PC-3 (cell line): ENCODE data around the gene ZMIZ1. TPM values are rescaled to one million over a fixed set of nuclear protein-coding genes. Genes with fewer than 3 reads are reported as not detected.

Experiments used
- ATAC-seq: fragments of 200-7000 bp; cut with Tn5 transposase; 2 replicates; pipeline ENCODE4 v1.9.1; 2020; ENCODE audit warnings: mild to moderate bottlenecking, moderate library complexity
- BruUV-seq: library from RNA; stranded (reverse); fragments of 400-500 nt; replicated peaks from 2 replicates; lab custom pipeline; 2021; lab: Mats Ljungman, UMichigan
- CTCF ChIA-PET: fragments of 300-600 bp; sonication (Branson Sonifier 250); formaldehyde crosslinking; loops from one replicate; lab custom pipeline; 2022; ENCODE audit warnings: antibody characterized with exemption; lab: Charles Lee
- POLR2A ChIA-PET: fragments of 300-600 bp; sonication (Branson Sonifier 250); formaldehyde crosslinking; loops from one replicate; lab custom pipeline; 2022; ENCODE audit warnings: antibody characterized with exemption; ENCODE audit not compliant: unreplicated experiment; lab: Charles Lee
- DNase-seq: peaks from one replicate; pipeline ENCODE4 v3.0.0-alpha.2; 2015
- H2AFZ ChIP-seq: fragments of 300-600 bp; sonication (generic); 2 replicates; pipeline ENCODE4 v1.6.0; 2016; ENCODE audit warnings: antibody characterized with exemption, low read length
- H3F3A ChIP-seq: fragments of 300-600 bp; sonication (generic); one replicate; pipeline ENCODE4 v1.6.0; 2017; ENCODE audit warnings: antibody characterized with exemption, low read length, control low read depth, mild to moderate bottlenecking; ENCODE audit not compliant: unreplicated experiment
- H3K27ac ChIP-seq: fragments of 300-600 bp; sonication (generic); 2 replicates; pipeline ENCODE4 v1.5.1; 2016; ENCODE audit warnings: mild to moderate bottlenecking, low read length
- H3K27me3 ChIP-seq: fragments of 300-600 bp; sonication (generic); 2 replicates; pipeline ENCODE4 v1.6.1; 2016; ENCODE audit warnings: low read length, mixed read lengths
- H3K36me3 ChIP-seq: fragments of 300-600 bp; sonication (generic); 2 replicates; pipeline ENCODE4 v1.6.1; 2016; ENCODE audit warnings: low read depth, mixed run types, low read length, mixed read lengths
- H3K4me1 ChIP-seq: fragments of 300-600 bp; sonication (generic); 2 replicates; pipeline ENCODE4 v1.5.1; 2016; ENCODE audit warnings: low read length; ENCODE audit not compliant: insufficient read depth
- H3K4me2 ChIP-seq: fragments of 300-600 bp; sonication (generic); 2 replicates; pipeline ENCODE4 v1.6.0; 2016; ENCODE audit warnings: low read length
- H3K4me3 ChIP-seq: fragments of 300-600 bp; sonication (generic); 2 replicates; pipeline ENCODE4 v1.5.1; 2016; ENCODE audit warnings: mild to moderate bottlenecking, low read length, mixed read lengths
- H3K79me2 ChIP-seq: fragments of 300-600 bp; sonication (generic); 2 replicates; pipeline ENCODE4 v1.6.1; 2017; ENCODE audit warnings: low read length, mixed read lengths
- H3K9ac ChIP-seq: fragments of 300-600 bp; sonication (generic); 2 replicates; pipeline ENCODE4 v1.6.0; 2016; ENCODE audit warnings: mild to moderate bottlenecking, low read length
- H3K9me2 ChIP-seq: fragments of 300-600 bp; sonication (generic); replicated peaks from 2 replicates; pipeline ENCODE4 v1.6.1; 2016; ENCODE audit warnings: mixed run types, low read length, mixed read lengths
- H3K9me3 ChIP-seq: fragments of 300-600 bp; sonication (generic); 2 replicates; pipeline ENCODE4 v1.6.1; 2016; ENCODE audit warnings: low read length, mixed read lengths
- H4K20me1 ChIP-seq: fragments of 300-600 bp; sonication (generic); 2 replicates; pipeline ENCODE4 v1.6.1; 2016; ENCODE audit warnings: low read length, mixed read lengths
- EZH2 ChIP-seq: fragments of 300-600 bp; sonication (generic); IDR thresholded peaks from one replicate; pipeline ENCODE4 v1.6.1; 2017; ENCODE audit warnings: antibody characterized with exemption, mild to moderate bottlenecking, low read length; ENCODE audit not compliant: unreplicated experiment
- EZH2phosphoT487 ChIP-seq: fragments of 300-600 bp; sonication (generic); IDR thresholded peaks from 2 replicates; pipeline ENCODE4 v1.6.1; 2018; ENCODE audit warnings: mild to moderate bottlenecking, antibody characterized with exemption, low read length, borderline replicate concordance
- intact Hi-C: fragments of 100-400 bp; cut with micrococcal nuclease; formaldehyde crosslinking; loops from 2 replicates; pipeline ENCODE4 v1.9.0; 2023
- total RNA-seq: library from RNA; depleted of rRNA; stranded (reverse); fragments of >200 nt; gene quantifications from 2 replicates; pipeline ENCODE4 v1.2.3, GENCODE V29; 2014
- TF ChIP-seq, protein P1 (sequence below): fragments of 300-600 bp; sonication (generic); conservative IDR thresholded peaks from 2 replicates; pipeline ENCODE4 v1.5.1; 2017; ENCODE audit warnings: antibody characterized with exemption, low read depth, mild to moderate bottlenecking, low read length

The ZMIZ1 gene
- total RNA-seq, 1 experiment from 2014 or later: 55.4 TPM

DNA sequence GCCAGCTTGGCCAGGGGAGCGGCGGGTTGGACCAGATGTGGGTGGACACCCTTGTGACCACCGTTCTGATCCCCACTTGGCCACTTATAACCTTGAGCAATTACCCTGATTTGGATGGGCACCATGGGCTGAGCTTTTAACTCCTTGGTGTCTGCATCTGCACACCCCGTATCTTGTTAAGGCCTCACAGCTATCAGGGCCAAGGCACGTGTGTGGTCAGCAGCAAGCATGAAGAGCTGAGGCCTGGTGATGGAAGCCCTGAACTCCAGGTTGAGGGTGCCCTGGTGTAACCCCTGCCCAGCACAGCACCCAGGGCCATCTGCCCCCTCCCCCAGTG is 89.2 kb downstream of the ZMIZ1 start:
- POLR2A ChIA-PET: interaction anchor here (0.6 to 1.7 kb wide), 4 partner anchors 9 to 52 kb away, joined by 3 to 7 read pairs (median 4); no protein-coding TSS in a partner anchor
- no peak for ATAC-seq
- Histone ChIP-seq H3F3A (no peaks in the 10 kb centered on the region), H3K27me3 (no peaks in the 10 kb centered on the region), H3K36me3 (peaks cover 6% of the 10 kb centered on the region; the same call in 1 of the 2 replicates), H3K27ac (peak overlapping the region; percentile 9), H3K79me2 (peaks cover 71% of the 10 kb centered on the region), H3K4me1 (peaks cover 66% of the 10 kb centered on the region), H3K9me2 (no peaks in the 10 kb centered on the region), H3K4me3 (peak overlapping the region; percentile 9; the same call in 1 of the 2 replicates), H3K4me2 (peak overlapping the region; percentile 60), H4K20me1 (no peaks in the 10 kb centered on the region), H3K9ac (no peak overlapping the region), H2AFZ (no peak overlapping the region), H3K9me3 (no peaks in the 10 kb centered on the region)
- DNase-seq: no peak
- CTCF ChIA-PET: interaction anchor here (2.0 kb wide), 1 partner anchor 37 kb away, joined by 22 read pairs; no protein-coding TSS in a partner anchor
- TF ChIP-seq, protein P1, sequence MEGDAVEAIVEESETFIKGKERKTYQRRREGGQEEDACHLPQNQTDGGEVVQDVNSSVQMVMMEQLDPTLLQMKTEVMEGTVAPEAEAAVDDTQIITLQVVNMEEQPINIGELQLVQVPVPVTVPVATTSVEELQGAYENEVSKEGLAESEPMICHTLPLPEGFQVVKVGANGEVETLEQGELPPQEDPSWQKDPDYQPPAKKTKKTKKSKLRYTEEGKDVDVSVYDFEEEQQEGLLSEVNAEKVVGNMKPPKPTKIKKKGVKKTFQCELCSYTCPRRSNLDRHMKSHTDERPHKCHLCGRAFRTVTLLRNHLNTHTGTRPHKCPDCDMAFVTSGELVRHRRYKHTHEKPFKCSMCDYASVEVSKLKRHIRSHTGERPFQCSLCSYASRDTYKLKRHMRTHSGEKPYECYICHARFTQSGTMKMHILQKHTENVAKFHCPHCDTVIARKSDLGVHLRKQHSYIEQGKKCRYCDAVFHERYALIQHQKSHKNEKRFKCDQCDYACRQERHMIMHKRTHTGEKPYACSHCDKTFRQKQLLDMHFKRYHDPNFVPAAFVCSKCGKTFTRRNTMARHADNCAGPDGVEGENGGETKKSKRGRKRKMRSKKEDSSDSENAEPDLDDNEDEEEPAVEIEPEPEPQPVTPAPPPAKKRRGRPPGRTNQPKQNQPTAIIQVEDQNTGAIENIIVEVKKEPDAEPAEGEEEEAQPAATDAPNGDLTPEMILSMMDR: no peak
- TF ChIP-seq EZH2 (no peak), EZH2phosphoT487 (no peak)
- intact Hi-C loops: loop anchor here (5.0 kb wide), 1 partner anchor 701 kb away; no protein-coding TSS in a partner anchor
- TSS peak; percentile 56 for BruUV-seq

DNA sequence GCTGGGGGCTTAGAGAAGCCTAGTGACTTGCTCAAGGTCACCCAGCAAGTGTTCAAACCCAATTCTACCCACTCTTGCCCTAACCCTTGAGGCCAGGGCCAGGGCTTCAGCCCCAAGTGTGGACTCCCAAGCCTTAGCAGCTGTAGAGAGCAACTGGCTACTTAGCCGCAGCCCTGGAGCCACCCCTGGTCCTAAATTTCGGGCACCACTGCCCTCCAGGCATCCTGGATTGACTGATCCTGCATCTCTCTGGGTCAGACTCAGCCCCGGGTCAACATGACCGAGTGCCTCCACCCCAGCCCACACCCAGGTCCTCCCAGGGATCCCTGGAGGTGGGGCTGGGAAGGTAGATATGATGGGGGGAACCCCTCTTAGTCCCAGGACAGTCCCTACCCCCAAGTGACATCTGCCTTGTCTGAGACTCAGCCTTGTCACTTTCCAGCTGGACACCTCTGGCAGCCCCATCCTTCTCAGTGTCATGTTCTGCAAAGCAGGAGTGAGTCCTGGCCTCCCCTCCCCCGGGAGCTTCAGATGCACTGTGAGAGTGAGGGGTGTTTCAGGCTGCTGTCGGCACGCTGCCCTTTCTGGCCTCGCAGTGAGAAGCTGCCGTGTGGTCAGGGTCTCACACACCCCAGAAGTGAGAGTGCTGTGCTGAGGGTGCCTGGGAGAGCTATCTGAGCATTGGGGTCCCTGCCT is 89.8 kb downstream of the ZMIZ1 start:
- H3K4me1 ChIP-seq: peaks cover 71% of the 10 kb centered on the region
- CTCF ChIA-PET: interaction anchor here (0.5 to 2.4 kb wide), 5 partner anchors 32 to 89 kb away, joined by 3 to 22 read pairs (median 7); no protein-coding TSS in a partner anchor

More for the DNA sequence above, 89.8 kb downstream of the ZMIZ1 start:
- intact Hi-C loops: loop anchor here (1.0 to 5.0 kb wide), 2 partner anchors 8 to 701 kb away; no protein-coding TSS in a partner anchor
- Histone ChIP-seq H3K9ac (peak overlapping the region; percentile 2; the same call in 1 of the 2 replicates), H3K36me3 (peaks cover 4% of the 10 kb centered on the region; the same call in 1 of the 2 replicates), H3K9me3 (no peaks in the 10 kb centered on the region), H4K20me1 (no peaks in the 10 kb centered on the region), H3F3A (no peaks in the 10 kb centered on the region), H3K4me3 (no peak overlapping the region), H3K79me2 (peaks cover 68% of the 10 kb centered on the region), H3K27me3 (no peaks in the 10 kb centered on the region), H3K27ac (peak overlapping the region; percentile 27), H3K4me2 (peak overlapping the region; percentile 60), H2AFZ (no peak overlapping the region), H3K9me2 (no peaks in the 10 kb centered on the region)
- peak; percentile 54 for DNase-seq
- TF ChIP-seq, protein P1: no peak
- TF ChIP-seq EZH2 (no peak), EZH2phosphoT487 (no peak)
- peak; percentile 3 for ATAC-seq
- POLR2A ChIA-PET: interaction anchor here (0.6 to 1.7 kb wide), 4 partner anchors 10 to 52 kb away, joined by 3 to 7 read pairs (median 4); no protein-coding TSS in a partner anchor
- BruUV-seq: no TSS peak
